ENCODE measurements around the gene TNIK. TPM values are rescaled to one million over a fixed set of nuclear protein-coding genes. Genes with fewer than 3 reads are reported as not detected.

TNIK gene
- total RNA-seq, 2 donors from 2014 or later = 5.6 to 47.1 TPM

GRCh38 chr3:171187706-171188290, 272.4 kb downstream of the TNIK start:
- no peak overlapping the region for H3K27ac ChIP-seq
- intact Hi-C loops (cut with DNase I) = loop anchor here (5.0 kb wide), 1 partner anchor 275 kb away; the partner anchor contains the start of gene TNIK
- H3K27me3 ChIP-seq (replicated peaks; ENCODE audit: insufficient read depth) = no peaks in the 10 kb centered on the region
- TF ChIP-seq CTCF (IDR thresholded peaks at IDR 0.05) (peak; percentile 25 to 55 (median 48)), POLR2AphosphoS5 (IDR thresholded peaks at IDR 0.05) (no peak)
- no peaks in the 10 kb centered on the region for H3K4me1 ChIP-seq (replicated peaks)
- WGBS = 36% methylated on average over 5 of the region's 5 CpGs
- H3K9me3 ChIP-seq = no peaks in the 10 kb centered on the region
- no peak overlapping the region for H3K4me3 ChIP-seq
- peak; percentile 7 for DNase-seq (ENCODE audit: low spot score)
- H3K36me3 ChIP-seq = no peaks in the 10 kb centered on the region

GRCh38 chr3:171186817-171187500, 273.2 kb downstream of the TNIK start:
- TF ChIP-seq POLR2AphosphoS5 (IDR thresholded peaks at IDR 0.05) = no peak
- TF ChIP-seq POLR2A (IDR thresholded peaks at IDR 0.05) = no peak
- TF ChIP-seq CTCF (IDR thresholded peaks at IDR 0.05) = no peak
- Histone ChIP-seq H3K9me3 (no peaks in the 10 kb centered on the region), H3K4me3 (no peak overlapping the region), H3K27me3 (replicated peaks; ENCODE audit: insufficient read depth) (no peaks in the 10 kb centered on the region), H3K36me3 (no peaks in the 10 kb centered on the region), H3K27ac (no peak overlapping the region), H3K4me1 (replicated peaks) (no peaks in the 10 kb centered on the region)
- DNase-seq (ENCODE audit: low spot score) = no peak
- intact Hi-C loops (cut with DNase I) = loop anchor here (5.0 kb wide), 1 partner anchor 275 kb away; the partner anchor contains the start of gene TNIK
- WGBS = 92% methylated on average over 3 of the region's 3 CpGs

GRCh38 chr3:171186383-171186782, 273.8 kb downstream of the TNIK start:
- no peaks in the 10 kb centered on the region for H3K4me1 ChIP-seq (replicated peaks)
- H3K4me3 ChIP-seq = no peak overlapping the region
- TF ChIP-seq POLR2A (IDR thresholded peaks at IDR 0.05) (no peak), CTCF (IDR thresholded peaks at IDR 0.05) (no peak), POLR2AphosphoS5 (IDR thresholded peaks at IDR 0.05) (no peak)
- H3K36me3 ChIP-seq = no peaks in the 10 kb centered on the region
- no peaks in the 10 kb centered on the region for H3K9me3 ChIP-seq
- intact Hi-C loops (cut with DNase I) = loop anchor here (5.0 kb wide), 1 partner anchor 276 kb away; the partner anchor contains the start of gene TNIK
- no peak for DNase-seq (ENCODE audit: low spot score)
- H3K27me3 ChIP-seq (replicated peaks; ENCODE audit: insufficient read depth) = no peaks in the 10 kb centered on the region
- H3K27ac ChIP-seq = no peak overlapping the region

GRCh38 chr3:171185959-171186358, 274.2 kb downstream of the TNIK start:
- TF ChIP-seq POLR2A (IDR thresholded peaks at IDR 0.05) = no peak
- TF ChIP-seq CTCF (IDR thresholded peaks at IDR 0.05) = no peak
- TF ChIP-seq POLR2AphosphoS5 (IDR thresholded peaks at IDR 0.05) = no peak
- H3K4me1 ChIP-seq (replicated peaks) = no peaks in the 10 kb centered on the region
- H3K27ac ChIP-seq = no peak overlapping the region
- H3K27me3 ChIP-seq (replicated peaks; ENCODE audit: insufficient read depth) = no peaks in the 10 kb centered on the region
- intact Hi-C loops (cut with DNase I) = loop anchor here (5.0 kb wide), 1 partner anchor 276 kb away; the partner anchor contains the start of gene TNIK
- H3K4me3 ChIP-seq = no peak overlapping the region
- WGBS = 81% methylated on average over 1 of the region's 1 CpG
- no peaks in the 10 kb centered on the region for H3K9me3 ChIP-seq
- DNase-seq (ENCODE audit: low spot score) = no peak
- H3K36me3 ChIP-seq = no peaks in the 10 kb centered on the region

- no peak for DNase-seq (ENCODE audit: low spot score)
- no peaks in the 10 kb centered on the region for H3K27me3 ChIP-seq (replicated peaks; ENCODE audit: insufficient read depth)
- intact Hi-C loops (cut with DNase I) = no loop called here
- H3K9me3 ChIP-seq = no peaks in the 10 kb centered on the region
- H3K36me3 ChIP-seq = no peaks in the 10 kb centered on the region
- 72% methylated on average over 6 of the region's 6 CpGs for WGBS
- TF ChIP-seq POLR2AphosphoS5 (IDR thresholded peaks at IDR 0.05) (no peak), CTCF (IDR thresholded peaks at IDR 0.05) (no peak), POLR2A (IDR thresholded peaks at IDR 0.05) (no peak)
- no peak overlapping the region for H3K4me3 ChIP-seq
- no peak overlapping the region for H3K27ac ChIP-seq
- H3K4me1 ChIP-seq (replicated peaks) = no peaks in the 10 kb centered on the region
Measured at GRCh38 chr3:171184372-171184771, 275.8 kb downstream of the TNIK start.

All from prostate gland (tissue), 2 donors.